Measurements from ENCODE around the gene ELL. TPM values are rescaled to one million over a fixed set of nuclear protein-coding genes. Genes with fewer than 3 reads are reported as not detected.

Gene ELL
- total RNA-seq, 1 donor = 40.4 TPM

DNA sequence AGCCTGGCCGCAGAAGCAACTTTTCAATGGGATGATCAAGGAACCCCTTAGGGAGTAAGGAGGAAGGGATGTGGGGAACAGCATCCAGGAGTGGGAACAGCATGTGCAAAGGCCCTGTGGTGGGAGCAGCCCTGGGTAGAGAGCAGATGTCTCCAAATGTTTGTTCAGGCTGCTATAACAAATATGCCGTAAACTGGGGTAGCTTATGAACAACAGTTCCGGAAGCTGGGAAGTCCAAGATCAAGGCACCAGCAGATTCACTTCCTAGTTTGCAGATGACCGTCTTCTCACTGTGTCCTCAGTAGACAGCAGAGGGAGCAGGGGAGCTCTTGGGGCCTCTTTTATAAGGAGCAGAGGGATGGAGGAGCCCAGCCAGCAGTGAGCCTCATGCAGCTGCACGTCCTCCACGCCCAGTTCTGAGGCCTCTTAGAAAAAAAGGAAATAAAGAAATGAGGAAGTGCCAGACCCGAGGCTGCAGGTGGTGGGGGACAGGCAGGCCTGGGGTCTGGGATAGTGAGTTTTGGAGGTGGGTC, 120.2 kb downstream of the ELL start:
- H3K27me3 ChIP-seq (ENCODE audit: insufficient read depth, low read length) = no peaks in the 10 kb centered on the region
- H3K4me3 ChIP-seq (ENCODE audit: low read length) = no peak overlapping the region
- peaks cover 68% of the 10 kb centered on the region for H3K4me1 ChIP-seq (ENCODE audit: insufficient read depth, low read length)
- no peaks in the 10 kb centered on the region for H3K9me3 ChIP-seq (ENCODE audit: low read depth, low read length)

DNA sequence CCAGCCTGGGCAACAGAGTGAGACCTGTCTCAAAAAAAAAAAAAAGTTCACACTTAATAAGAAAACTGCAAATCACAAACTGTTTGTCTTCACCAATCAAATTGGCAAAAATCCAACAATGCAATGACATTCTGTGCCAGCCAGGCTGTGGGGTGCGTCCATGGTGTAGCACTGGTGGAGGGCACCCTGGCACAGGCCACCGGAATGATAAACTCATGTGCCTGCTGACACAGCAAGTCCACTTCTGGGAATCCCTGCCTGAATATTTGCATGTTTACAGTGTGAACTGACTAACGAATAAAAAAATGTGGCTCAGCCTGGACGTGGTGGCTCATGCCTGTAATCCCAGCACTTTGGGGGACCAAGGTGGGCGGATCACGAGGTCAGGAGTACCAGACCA, 122.9 kb downstream of the ELL start:
- no peak overlapping the region for H3K4me3 ChIP-seq (ENCODE audit: low read length)
- H3K27me3 ChIP-seq (ENCODE audit: insufficient read depth, low read length) = no peaks in the 10 kb centered on the region
- no peaks in the 10 kb centered on the region for H3K9me3 ChIP-seq (ENCODE audit: low read depth, low read length)
- H3K4me1 ChIP-seq (ENCODE audit: insufficient read depth, low read length) = peaks cover 80% of the 10 kb centered on the region

DNA sequence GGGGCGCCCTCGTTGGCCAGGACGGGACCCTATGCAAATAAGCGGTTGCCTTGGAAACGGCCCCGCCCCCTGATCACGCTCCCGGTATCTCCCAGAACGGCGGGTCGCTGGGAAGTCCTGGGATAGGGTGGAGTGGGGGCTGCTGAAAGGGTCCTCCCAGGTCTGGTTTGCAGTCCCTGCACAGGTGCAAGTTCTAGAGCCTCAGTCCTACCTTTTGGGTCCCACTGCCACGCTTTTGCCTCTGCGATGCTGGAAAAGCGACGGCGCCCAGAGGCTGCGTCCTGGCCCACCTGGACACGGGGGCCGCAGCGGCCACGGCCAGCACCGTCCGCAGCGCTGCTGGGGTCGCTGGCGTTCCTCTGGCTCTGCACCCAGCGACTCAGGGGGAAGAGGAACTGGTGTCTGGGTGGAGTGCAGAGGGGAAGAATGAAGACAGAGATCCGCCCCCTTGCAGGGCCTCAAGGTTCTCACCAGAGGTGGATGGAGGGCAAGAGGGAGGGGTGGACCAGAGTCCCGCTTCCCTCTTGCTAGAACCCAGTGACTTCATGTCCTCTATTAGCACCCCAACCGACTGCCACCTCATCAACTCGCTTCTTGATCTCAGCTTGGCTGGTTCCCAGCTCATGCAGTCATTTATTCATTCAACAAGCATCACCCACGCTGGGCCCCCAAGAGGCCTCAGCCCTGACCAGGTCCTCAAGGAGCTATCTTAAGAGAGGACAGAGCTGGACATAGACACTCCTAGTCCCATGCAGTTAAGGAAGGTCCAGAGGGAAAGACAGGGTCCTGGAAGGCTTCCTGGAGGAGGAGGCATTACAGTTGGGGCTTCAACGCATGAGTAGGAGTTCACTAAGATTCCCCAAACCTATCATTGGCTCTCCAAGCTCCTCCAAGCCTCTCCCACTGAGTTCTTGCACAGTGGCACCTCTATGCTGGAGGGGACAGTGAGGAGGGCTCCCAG, 124.3 kb downstream of the ELL start, which contains the start of gene LRRC25:
Gene LRRC25, minus strand, starts transcription at position 381 of the 961 bp plus-strand sequence. CDS start 659 bp downstream, outside the sequence.
- no peaks in the 10 kb centered on the region for H3K9me3 ChIP-seq (ENCODE audit: low read depth, low read length)
- H3K27me3 ChIP-seq (ENCODE audit: insufficient read depth, low read length) = no peaks in the 10 kb centered on the region
- peak within 1 kb of the TSS; percentile 81 for H3K4me3 ChIP-seq (ENCODE audit: low read length)
- H3K4me1 ChIP-seq (ENCODE audit: insufficient read depth, low read length) = peaks cover 82% of the 10 kb centered on the region

DNA sequence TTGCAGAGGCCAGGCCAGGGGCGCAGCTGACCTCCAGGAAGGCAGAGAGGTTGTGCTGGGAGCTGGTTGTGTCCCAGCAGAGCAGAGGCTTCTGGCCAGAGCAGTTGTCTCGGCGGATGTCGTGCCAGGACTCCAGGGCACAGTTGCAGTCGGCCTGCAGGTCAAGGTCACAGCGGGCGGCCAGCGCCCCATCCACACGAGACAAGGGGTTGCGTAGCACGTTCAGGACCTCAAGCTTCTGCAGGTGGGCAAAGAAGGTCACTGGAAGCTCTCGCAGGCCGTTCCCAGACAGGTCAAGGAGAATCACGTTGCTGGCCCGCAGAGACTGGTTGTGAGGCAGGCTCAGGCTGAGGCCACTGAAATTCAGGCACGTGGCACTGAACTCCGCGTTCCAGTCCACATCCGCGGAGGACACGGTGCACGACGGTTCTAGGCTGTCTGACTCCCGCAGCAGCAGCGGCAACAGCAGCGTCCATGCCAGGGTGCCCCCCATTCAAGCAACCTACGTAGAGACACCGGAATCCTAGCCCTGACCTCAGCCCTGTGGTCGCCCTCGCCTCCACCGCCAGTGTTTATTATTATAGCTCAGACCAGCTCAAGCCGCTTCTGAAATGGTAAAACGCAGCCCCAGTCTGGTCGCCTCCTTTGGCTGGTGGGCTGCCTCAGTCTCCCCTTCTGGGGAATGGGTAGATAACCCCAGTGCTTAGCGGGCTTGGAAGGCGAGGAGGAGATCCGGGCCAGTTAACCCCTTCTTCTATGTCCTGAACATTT, 125.2 kb downstream of the ELL start:
- Histone ChIP-seq H3K4me3 (ENCODE audit: low read length) (peak overlapping the region; percentile 81), H3K27me3 (ENCODE audit: insufficient read depth, low read length) (no peaks in the 10 kb centered on the region), H3K4me1 (ENCODE audit: insufficient read depth, low read length) (peaks cover 82% of the 10 kb centered on the region), H3K9me3 (ENCODE audit: low read depth, low read length) (no peaks in the 10 kb centered on the region)

DNA sequence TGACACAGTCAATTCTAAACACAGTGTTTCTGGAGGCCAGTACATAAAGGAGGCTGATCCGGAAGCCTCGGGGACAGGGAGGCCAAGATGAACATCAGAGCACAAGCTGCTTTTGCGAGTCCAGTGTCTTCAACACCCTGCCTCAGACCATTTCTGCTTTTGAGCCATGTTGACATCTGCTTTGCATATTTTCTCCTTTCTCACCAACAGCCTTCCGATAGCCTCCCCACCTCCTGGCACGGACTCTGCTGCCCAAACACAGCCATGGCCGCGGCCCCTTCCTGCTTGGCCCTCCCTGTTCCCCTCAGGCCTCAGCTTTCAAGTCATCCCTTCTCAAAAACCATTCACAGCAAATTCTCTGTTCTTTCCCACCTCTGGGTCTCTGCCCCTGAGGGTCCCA, 128.0 kb downstream of the ELL start:
- no peaks in the 10 kb centered on the region for H3K27me3 ChIP-seq (ENCODE audit: insufficient read depth, low read length)
- H3K4me1 ChIP-seq (ENCODE audit: insufficient read depth, low read length) = peaks cover 86% of the 10 kb centered on the region
- no peaks in the 10 kb centered on the region for H3K9me3 ChIP-seq (ENCODE audit: low read depth, low read length)
- peak overlapping the region; percentile 81 for H3K4me3 ChIP-seq (ENCODE audit: low read length)

DNA sequence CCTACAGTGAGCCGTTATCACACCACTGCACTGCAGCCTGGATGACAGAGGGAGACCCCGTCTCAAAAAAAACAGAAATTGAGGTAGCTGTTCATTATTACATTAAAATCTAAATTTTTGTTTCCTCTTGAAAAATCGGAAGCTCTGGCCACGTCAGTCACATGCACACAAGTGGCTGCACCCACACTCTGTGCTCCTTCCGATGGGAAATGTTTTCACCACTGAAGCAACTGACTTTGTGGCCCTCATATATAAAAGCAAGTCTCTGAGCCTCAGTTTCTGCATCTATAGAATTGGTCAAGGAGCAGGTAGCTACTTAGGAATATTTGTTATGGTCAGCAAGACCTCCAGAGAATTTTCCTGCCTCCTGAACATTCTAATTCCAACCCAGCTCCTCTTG, 128.9 kb downstream of the ELL start:
- Histone ChIP-seq H3K9me3 (ENCODE audit: low read depth, low read length) (no peaks in the 10 kb centered on the region), H3K4me1 (ENCODE audit: insufficient read depth, low read length) (peaks cover 86% of the 10 kb centered on the region), H3K27me3 (ENCODE audit: insufficient read depth, low read length) (no peaks in the 10 kb centered on the region), H3K4me3 (ENCODE audit: low read length) (peak overlapping the region; percentile 81)

Other genes starting within 250 kb of the ELL start
- 7.7 TPM for gene IQCN, start 247.6 kb downstream of the ELL start, total RNA-seq
- gene JUND, start 240.4 kb downstream of the ELL start, total RNA-seq = 1,318 TPM
- 62.4 TPM for gene LSM4, start 199.0 kb downstream of the ELL start, total RNA-seq
- 21.4 TPM for gene PGPEP1, start 181.5 kb downstream of the ELL start, total RNA-seq
- gene GDF15, start 135.9 kb downstream of the ELL start, total RNA-seq = not detected
- gene LRRC25, start 124.4 kb downstream of the ELL start, total RNA-seq = 32.7 TPM
- 46.2 TPM for gene SSBP4, start 102.7 kb downstream of the ELL start, total RNA-seq
- 7.8 TPM for gene ISYNA1, start 83.9 kb downstream of the ELL start, total RNA-seq
- gene FKBP8, start 21.5 kb upstream of the ELL start, total RNA-seq = 169 TPM
- 70.5 TPM for gene KXD1, start 35.8 kb upstream of the ELL start, total RNA-seq
- gene UBA52, start 49.8 kb upstream of the ELL start, total RNA-seq = 1,795 TPM
- gene REX1BD, start 66.7 kb upstream of the ELL start, total RNA-seq = 48.7 TPM
- gene CRLF1, start 84.7 kb upstream of the ELL start, total RNA-seq = 0.21 TPM
- not detected for gene TMEM59L, start 90.8 kb upstream of the ELL start, total RNA-seq
- gene KLHL26, start 115.0 kb upstream of the ELL start, total RNA-seq = 8.0 TPM
- gene CRTC1, start 161.6 kb upstream of the ELL start, total RNA-seq = 4.3 TPM